ENCODE data around the gene MAST1. TPM values are rescaled to one million over a fixed set of nuclear protein-coding genes. Genes with fewer than 3 reads are reported as not detected.

MAST1 gene
- total RNA-seq, 2 experiments from 2014 or later, result 2.4 to 3.0 TPM

DNA sequence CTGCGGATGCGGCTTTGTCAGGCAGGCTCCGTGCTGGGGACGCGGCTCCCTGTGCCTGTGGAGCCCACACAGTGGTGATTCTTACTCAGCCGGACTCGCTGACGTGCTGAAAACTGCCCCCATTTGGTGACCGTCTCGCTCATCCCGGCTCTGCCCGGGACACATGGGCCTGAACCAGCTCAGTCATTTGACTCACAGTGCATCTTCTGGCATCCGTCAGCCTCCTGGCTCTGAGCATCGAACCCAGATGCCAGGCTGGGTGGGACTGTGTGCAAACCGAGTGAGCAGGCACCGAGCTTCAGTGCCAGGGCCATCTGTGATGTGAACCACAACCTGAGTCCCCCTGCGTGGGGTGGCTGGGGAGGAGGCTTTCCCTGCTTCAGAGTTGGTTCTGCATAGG, 58.1 kb downstream of the MAST1 start:
- H3K27me3 Mint-ChIP-seq, result no peaks in the 10 kb centered on the region
- H3K4me3 Mint-ChIP-seq, result no peak overlapping the region
- TF ChIP-seq, protein P1, sequence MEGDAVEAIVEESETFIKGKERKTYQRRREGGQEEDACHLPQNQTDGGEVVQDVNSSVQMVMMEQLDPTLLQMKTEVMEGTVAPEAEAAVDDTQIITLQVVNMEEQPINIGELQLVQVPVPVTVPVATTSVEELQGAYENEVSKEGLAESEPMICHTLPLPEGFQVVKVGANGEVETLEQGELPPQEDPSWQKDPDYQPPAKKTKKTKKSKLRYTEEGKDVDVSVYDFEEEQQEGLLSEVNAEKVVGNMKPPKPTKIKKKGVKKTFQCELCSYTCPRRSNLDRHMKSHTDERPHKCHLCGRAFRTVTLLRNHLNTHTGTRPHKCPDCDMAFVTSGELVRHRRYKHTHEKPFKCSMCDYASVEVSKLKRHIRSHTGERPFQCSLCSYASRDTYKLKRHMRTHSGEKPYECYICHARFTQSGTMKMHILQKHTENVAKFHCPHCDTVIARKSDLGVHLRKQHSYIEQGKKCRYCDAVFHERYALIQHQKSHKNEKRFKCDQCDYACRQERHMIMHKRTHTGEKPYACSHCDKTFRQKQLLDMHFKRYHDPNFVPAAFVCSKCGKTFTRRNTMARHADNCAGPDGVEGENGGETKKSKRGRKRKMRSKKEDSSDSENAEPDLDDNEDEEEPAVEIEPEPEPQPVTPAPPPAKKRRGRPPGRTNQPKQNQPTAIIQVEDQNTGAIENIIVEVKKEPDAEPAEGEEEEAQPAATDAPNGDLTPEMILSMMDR (IDR thresholded peaks at IDR 0.05), result no peak
- peaks cover 26% of the 10 kb centered on the region for H3K36me3 Mint-ChIP-seq (ENCODE audit: low read depth)
- H3K27ac Mint-ChIP-seq, result no peak overlapping the region
- ChIA-PET POLR2A (interaction anchor here (1.2 to 1.4 kb wide), 2 partner anchors 19 to 43 kb away, joined by 3 read pairs; no protein-coding TSS in a partner anchor), CTCF (interaction anchor here (1.2 to 1.8 kb wide), 2 partner anchors 10 to 11 kb away, joined by 3 to 4 read pairs; no protein-coding TSS in a partner anchor)
- peaks cover 25% of the 10 kb centered on the region for H3K4me1 Mint-ChIP-seq (ENCODE audit: low read depth)
- DNase-seq (no peak), ATAC-seq (no peak)
- H3K9me3 Mint-ChIP-seq, result no peaks in the 10 kb centered on the region
- intact Hi-C loops (cut with micrococcal nuclease), result no loop called here

GRCh38 chr19:12899891-12900518, 61.7 kb downstream of the MAST1 start:
- DNase-seq (peak; percentile 76), ATAC-seq (peak; percentile 96)
- Mint-ChIP-seq H3K27me3 (no peaks in the 10 kb centered on the region), H3K4me1 (ENCODE audit: low read depth) (peaks cover 14% of the 10 kb centered on the region), H3K4me3 (no peak overlapping the region), H3K27ac (peak overlapping the region; percentile 78), H3K9me3 (no peaks in the 10 kb centered on the region), H3K36me3 (ENCODE audit: low read depth) (peaks cover 12% of the 10 kb centered on the region)
- ChIA-PET CTCF (interaction anchor here (0.9 to 2.2 kb wide), 6 partner anchors 10 to 66 kb away, joined by 3 to 9 read pairs (median 6); partner anchors contain the start of gene DNASE2), POLR2A (interaction anchor here (2.0 to 2.5 kb wide), 2 partner anchors 9 to 19 kb away, joined by 8 to 12 read pairs; partner anchors contain the start of genes GCDH and SYCE2)
- TF ChIP-seq, protein P1 (IDR thresholded peaks at IDR 0.05), result no peak
- intact Hi-C loops (cut with micrococcal nuclease), result no loop called here

DNA sequence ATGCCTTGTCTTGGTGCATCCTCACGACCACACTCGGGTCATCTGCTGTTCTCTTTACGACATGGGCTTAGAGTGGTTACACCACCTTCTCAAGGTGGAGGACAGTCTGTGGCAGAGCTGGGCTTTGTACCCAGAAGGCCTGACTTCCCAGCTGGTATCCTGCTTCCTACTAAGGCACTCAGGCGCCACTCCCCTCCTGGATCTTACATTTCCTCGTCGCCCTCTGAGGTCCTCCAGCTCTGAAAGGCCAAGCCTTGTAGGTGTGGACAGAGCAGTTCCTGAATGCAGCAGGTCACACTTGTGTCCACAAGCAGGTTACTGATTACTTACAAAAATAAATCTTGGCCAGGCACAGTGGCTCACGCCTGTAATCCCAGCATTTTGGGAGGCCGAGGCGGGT, 68.9 kb downstream of the MAST1 start:
- ATAC-seq (no peak), DNase-seq (no peak)
- Mint-ChIP-seq H3K27me3 (no peaks in the 10 kb centered on the region), H3K9me3 (no peaks in the 10 kb centered on the region), H3K36me3 (ENCODE audit: low read depth) (peaks cover 3% of the 10 kb centered on the region), H3K27ac (no peak overlapping the region), H3K4me3 (no peak overlapping the region), H3K4me1 (ENCODE audit: low read depth) (no peaks in the 10 kb centered on the region)
- intact Hi-C loops (cut with micrococcal nuclease), result no loop called here
- ChIA-PET CTCF (interaction anchor here (0.7 to 1.4 kb wide), 2 partner anchors 11 to 26 kb away, joined by 4 read pairs; partner anchors contain the start of gene DNASE2), POLR2A (interaction anchor here (0.9 to 2.0 kb wide), 2 partner anchors 11 to 25 kb away, joined by 3 to 6 read pairs; partner anchors contain the start of gene SYCE2)
- TF ChIP-seq, protein P1 (IDR thresholded peaks at IDR 0.05), result no peak

- Mint-ChIP-seq H3K4me3 (no peak overlapping the region), H3K27me3 (no peaks in the 10 kb centered on the region), H3K9me3 (no peaks in the 10 kb centered on the region), H3K36me3 (ENCODE audit: low read depth) (no peaks in the 10 kb centered on the region), H3K27ac (no peak overlapping the region), H3K4me1 (ENCODE audit: low read depth) (peaks cover 19% of the 10 kb centered on the region)
- POLR2A ChIA-PET, result interaction anchor here (1.3 to 4.5 kb wide), 6 partner anchors 14 to 28 kb away, joined by 4 to 19 read pairs (median 7); partner anchors contain the start of genes CALR, FARSA and GCDH
- intact Hi-C loops (cut with micrococcal nuclease), result no loop called here
- ATAC-seq (no peak), DNase-seq (no peak)
- CTCF ChIA-PET, result interaction anchor here (0.7 to 2.4 kb wide), 4 partner anchors 11 to 152 kb away, joined by 3 to 16 read pairs (median 6); no protein-coding TSS in a partner anchor
- TF ChIP-seq, protein P1 (IDR thresholded peaks at IDR 0.05), result no peak
These were observed 74.3 kb downstream of the MAST1 start for GRCh38 chr19:12912571-12912970.
